GM23338 (cell line): ENCODE results near the gene NUP54. TPM values are rescaled to one million over a fixed set of nuclear protein-coding genes. Genes with fewer than 3 reads are reported as not detected.

ENCODE experiments used
- ATAC-seq: fragments of 200-7000 bp; cut with Tn5 transposase; 3 replicates; pipeline ENCODE4 v1.9.1; 2020
- DNase-seq: peaks from one replicate; pipeline ENCODE4 v3.0.0-alpha.2; 2015; ENCODE audit warnings: low spot score
- H2AFZ ChIP-seq: fragments of 200-600 bp; sonication (generic); 2 replicates; pipeline ENCODE4 v1.8.0; 2016; ENCODE audit warnings: antibody characterized with exemption, mild to moderate bottlenecking, moderate library complexity
- H3F3A ChIP-seq: fragments of 200-600 bp; sonication (generic); replicated peaks from 2 replicates; pipeline ENCODE4 v1.8.0; 2017; ENCODE audit warnings: antibody characterized with exemption, mixed run types, low read depth
- H3K27ac ChIP-seq: fragments of 200-600 bp; sonication (generic); 2 replicates; pipeline ENCODE4 v1.6.1; 2016; ENCODE audit warnings: low read depth
- H3K27me3 ChIP-seq: fragments of 200-600 bp; sonication (generic); 2 replicates; pipeline ENCODE4 v1.8.0; 2016; ENCODE audit warnings: mild to moderate bottlenecking, mixed run types, moderate library complexity; ENCODE audit not compliant: insufficient read depth
- H3K36me3 ChIP-seq: fragments of 200-600 bp; sonication (generic); 2 replicates; pipeline ENCODE4 v1.8.0; 2016; ENCODE audit warnings: mild to moderate bottlenecking; ENCODE audit not compliant: insufficient read depth
- H3K4me1 ChIP-seq: fragments of 200-600 bp; sonication (generic); 2 replicates; pipeline ENCODE4 v1.8.0; 2016; ENCODE audit warnings: mild to moderate bottlenecking, moderate library complexity; ENCODE audit not compliant: insufficient read depth
- H3K4me2 ChIP-seq: fragments of 200-600 bp; sonication (generic); 2 replicates; pipeline ENCODE4 v1.7.1; 2017; ENCODE audit warnings: mixed run types
- H3K4me3 ChIP-seq: fragments of 200-600 bp; sonication (generic); 2 replicates; pipeline ENCODE4 v1.6.1; 2016; ENCODE audit warnings: mixed run types
- H3K79me2 ChIP-seq: fragments of 200-600 bp; sonication (generic); replicated peaks from 2 replicates; pipeline ENCODE4 v1.8.0; 2017; ENCODE audit warnings: mild to moderate bottlenecking; ENCODE audit not compliant: insufficient read depth
- H3K9me2 ChIP-seq: fragments of 200-600 bp; sonication (generic); 2 replicates; pipeline ENCODE4 v1.8.0; 2017; ENCODE audit not compliant: insufficient read depth
- H4K20me1 ChIP-seq: fragments of 200-600 bp; sonication (generic); replicated peaks from 2 replicates; pipeline ENCODE4 v1.8.0; 2017; ENCODE audit warnings: mild to moderate bottlenecking; ENCODE audit not compliant: insufficient read depth
- H3K27ac Mint-ChIP-seq: 2 replicates; pipeline ENCODE4 v1.8.0; 2020; ENCODE audit warnings: inconsistent platforms, mild to moderate bottlenecking, moderate library complexity, mixed read lengths
- H3K27me3 Mint-ChIP-seq: 3 replicates; pipeline ENCODE4 v1.8.0; 2022; ENCODE audit warnings: low read depth, mild to moderate bottlenecking, moderate library complexity, mixed read lengths, inconsistent platforms; ENCODE audit not compliant: insufficient read depth, poor library complexity
- H3K36me3 Mint-ChIP-seq: 3 replicates; pipeline ENCODE4 v1.8.0; 2021; ENCODE audit warnings: low read depth, mild to moderate bottlenecking, inconsistent platforms, moderate library complexity, mixed read lengths
- H3K4me1 Mint-ChIP-seq: 3 replicates; pipeline ENCODE4 v1.8.0; 2020; ENCODE audit warnings: mild to moderate bottlenecking, inconsistent platforms, mixed read lengths
- H3K4me3 Mint-ChIP-seq: 3 replicates; pipeline ENCODE4 v1.8.0; 2021; ENCODE audit warnings: moderate library complexity, mild to moderate bottlenecking, inconsistent platforms, mixed read lengths
- H3K9me3 Mint-ChIP-seq: 3 replicates; pipeline ENCODE4 v1.8.0; 2020; ENCODE audit warnings: moderate library complexity, mild to moderate bottlenecking, inconsistent platforms, mixed read lengths
- CREB1 ChIP-seq: fragments of 250-450 bp; sonication (Bioruptor Pico); IDR thresholded peaks from 2 replicates; pipeline ENCODE4 v1.5.0; 2020; ENCODE audit warnings: low read depth, mild to moderate bottlenecking, moderate library complexity
- EZH2 ChIP-seq: fragments of 200-600 bp; sonication (generic); IDR thresholded peaks from one replicate; pipeline ENCODE4 v1.8.0; 2017; ENCODE audit warnings: antibody characterized with exemption, mild to moderate bottlenecking, low read depth; ENCODE audit not compliant: unreplicated experiment
- EZH2phosphoT487 ChIP-seq: fragments of 200-600 bp; sonication (generic); IDR thresholded peaks from one replicate; pipeline ENCODE4 v1.8.1; 2018; ENCODE audit warnings: antibody characterized with exemption; ENCODE audit not compliant: unreplicated experiment
- JUNB ChIP-seq: IDR thresholded peaks from one replicate; pipeline ENCODE4 v1.6.1; 2016; ENCODE audit warnings: antibody characterized with exemption; ENCODE audit not compliant: unreplicated experiment
- NANOG ChIP-seq: IDR thresholded peaks from 2 replicates; pipeline ENCODE4 v1.6.1; 2016; ENCODE audit warnings: antibody characterized with exemption, borderline replicate concordance
- POLR2AphosphoS5 ChIP-seq: IDR thresholded peaks from 2 replicates; pipeline ENCODE4 v1.6.1; 2016; ENCODE audit warnings: antibody characterized with exemption, low read depth
- STAT1 ChIP-seq: IDR thresholded peaks from one replicate; pipeline ENCODE4 v1.6.1; 2016; ENCODE audit warnings: antibody characterized with exemption; ENCODE audit not compliant: unreplicated experiment
- ZNF331 ChIP-seq: fragments of 250-450 bp; sonication (Bioruptor Pico); IDR thresholded peaks from 2 replicates; pipeline ENCODE4 v1.5.0; 2020; ENCODE audit warnings: low read depth, mild to moderate bottlenecking, moderate library complexity
- polyA plus RNA-seq: library from polyadenylated mRNA; unstranded; fragments of >200 nt; fragmentation: Nextera tagmentation; extraction: Ambion mirVana; gene quantifications from 2 replicates; pipeline ENCODE4 v1.2.1, GENCODE V29; 2016
- total RNA-seq: library from RNA; depleted of rRNA; stranded (reverse); fragments of >200 nt; shearing (Covaris generic); gene quantifications from 2 replicates; pipeline ENCODE4 v1.2.3, GENCODE V29; 2014
- TF ChIP-seq, protein P1 (sequence below), 2 experiments: fragments of 200-600 bp in 1 of 2; sonication (generic) in 1 of 2; conservative IDR thresholded peaks; 2 replicates each; pipeline versions ENCODE4 v1.5.1 to v1.6.1; 2016 to 2017; ENCODE audit warnings: antibody characterized with exemption in 2 of 2, low read depth in 2 of 2, mild to moderate bottlenecking in 2 of 2, moderate library complexity in 1 of 2
- TF ChIP-seq, protein P2 (sequence below): IDR thresholded peaks from one replicate; pipeline ENCODE4 v1.6.1; 2018; ENCODE audit warnings: antibody characterized with exemption; ENCODE audit not compliant: unreplicated experiment

The NUP54 gene
- total and polyA plus RNA-seq, 2 experiments from 2014 or later: 97.8 to 118 TPM

DNA sequence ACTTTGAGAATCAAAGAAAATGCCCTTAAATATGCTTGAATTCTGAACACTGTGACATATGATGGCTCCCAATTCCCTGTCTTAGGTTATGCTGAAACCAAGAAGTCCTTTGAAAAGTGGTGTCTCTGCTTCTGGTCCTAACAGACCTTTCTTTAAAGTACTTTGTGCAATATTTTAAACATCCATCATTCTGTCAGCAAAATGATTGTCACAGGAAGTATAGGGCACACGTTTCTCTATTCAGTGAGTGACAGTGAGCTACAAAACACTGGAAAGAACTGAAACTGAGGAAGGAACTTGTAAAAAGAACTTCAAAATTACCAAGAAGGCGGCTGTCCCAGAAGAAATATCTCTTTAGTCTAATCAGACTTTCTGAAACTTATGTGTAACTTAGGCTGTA, 12.2 kb upstream of the NUP54 start (continued):
- TF ChIP-seq JUNB: no peak
- no peak for TF ChIP-seq POLR2AphosphoS5
- no peak for TF ChIP-seq STAT1
- TF ChIP-seq NANOG: no peak
- no peak for TF ChIP-seq ZNF331 (CRISPR knock-in tag)
- TF ChIP-seq CREB1 (CRISPR knock-in tag): no peak
- TF ChIP-seq, protein P1, sequence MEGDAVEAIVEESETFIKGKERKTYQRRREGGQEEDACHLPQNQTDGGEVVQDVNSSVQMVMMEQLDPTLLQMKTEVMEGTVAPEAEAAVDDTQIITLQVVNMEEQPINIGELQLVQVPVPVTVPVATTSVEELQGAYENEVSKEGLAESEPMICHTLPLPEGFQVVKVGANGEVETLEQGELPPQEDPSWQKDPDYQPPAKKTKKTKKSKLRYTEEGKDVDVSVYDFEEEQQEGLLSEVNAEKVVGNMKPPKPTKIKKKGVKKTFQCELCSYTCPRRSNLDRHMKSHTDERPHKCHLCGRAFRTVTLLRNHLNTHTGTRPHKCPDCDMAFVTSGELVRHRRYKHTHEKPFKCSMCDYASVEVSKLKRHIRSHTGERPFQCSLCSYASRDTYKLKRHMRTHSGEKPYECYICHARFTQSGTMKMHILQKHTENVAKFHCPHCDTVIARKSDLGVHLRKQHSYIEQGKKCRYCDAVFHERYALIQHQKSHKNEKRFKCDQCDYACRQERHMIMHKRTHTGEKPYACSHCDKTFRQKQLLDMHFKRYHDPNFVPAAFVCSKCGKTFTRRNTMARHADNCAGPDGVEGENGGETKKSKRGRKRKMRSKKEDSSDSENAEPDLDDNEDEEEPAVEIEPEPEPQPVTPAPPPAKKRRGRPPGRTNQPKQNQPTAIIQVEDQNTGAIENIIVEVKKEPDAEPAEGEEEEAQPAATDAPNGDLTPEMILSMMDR (conservative IDR thresholded peaks at IDR 0.05; ENCODE audit: low read depth in 2 of 2): no peak

GRCh38 chr4:76156635-76157034, 8.4 kb upstream of the NUP54 start:
- Histone ChIP-seq H2AFZ (no peak overlapping the region), H3F3A (no peaks in the 10 kb centered on the region), H3K27me3 (no peaks in the 10 kb centered on the region), H3K4me2 (no peak overlapping the region), H3K9me2 (no peaks in the 10 kb centered on the region), H3K36me3 (no peaks in the 10 kb centered on the region; the same call in 1 of the 2 replicates), H3K4me1 (no peaks in the 10 kb centered on the region), H3K4me3 (no peak overlapping the region), H3K79me2 (no peaks in the 10 kb centered on the region), H3K27ac (no peak overlapping the region), H4K20me1 (no peaks in the 10 kb centered on the region)
- ATAC-seq (no peak), DNase-seq (no peak)
- Mint-ChIP-seq H3K36me3 (peaks cover 16% of the 10 kb centered on the region; the same call in 2 of the 3 replicates), H3K27ac (no peak overlapping the region), H3K9me3 (peaks cover 3% of the 10 kb centered on the region; the same call in 2 of the 3 replicates), H3K4me3 (no peak overlapping the region), H3K27me3 (peaks cover 3% of the 10 kb centered on the region), H3K4me1 (peaks cover 8% of the 10 kb centered on the region)
- TF ChIP-seq, protein P1 (conservative IDR thresholded peaks at IDR 0.05; ENCODE audit: low read depth in 2 of 2): no peak

GRCh38 chr4:76155979-76156378, 7.8 kb upstream of the NUP54 start:
- Mint-ChIP-seq H3K36me3 (peaks cover 9% of the 10 kb centered on the region; the same call in 1 of the 3 replicates), H3K4me1 (peaks cover 8% of the 10 kb centered on the region), H3K9me3 (peaks cover 3% of the 10 kb centered on the region; the same call in 2 of the 3 replicates), H3K4me3 (no peak overlapping the region), H3K27ac (no peak overlapping the region), H3K27me3 (peaks cover 3% of the 10 kb centered on the region)
- Histone ChIP-seq H4K20me1 (no peaks in the 10 kb centered on the region), H3K27ac (no peak overlapping the region), H2AFZ (no peak overlapping the region), H3K4me2 (no peak overlapping the region), H3K79me2 (no peaks in the 10 kb centered on the region), H3K4me1 (no peaks in the 10 kb centered on the region), H3K4me3 (no peak overlapping the region), H3K27me3 (no peaks in the 10 kb centered on the region), H3F3A (no peaks in the 10 kb centered on the region), H3K36me3 (no peaks in the 10 kb centered on the region; the same call in 1 of the 2 replicates), H3K9me2 (no peaks in the 10 kb centered on the region)
- ATAC-seq (no peak), DNase-seq (no peak)
- TF ChIP-seq EZH2phosphoT487 (no peak), JUNB (no peak), EZH2 (no peak), CREB1 (CRISPR knock-in tag) (no peak)
- TF ChIP-seq, protein P2, sequence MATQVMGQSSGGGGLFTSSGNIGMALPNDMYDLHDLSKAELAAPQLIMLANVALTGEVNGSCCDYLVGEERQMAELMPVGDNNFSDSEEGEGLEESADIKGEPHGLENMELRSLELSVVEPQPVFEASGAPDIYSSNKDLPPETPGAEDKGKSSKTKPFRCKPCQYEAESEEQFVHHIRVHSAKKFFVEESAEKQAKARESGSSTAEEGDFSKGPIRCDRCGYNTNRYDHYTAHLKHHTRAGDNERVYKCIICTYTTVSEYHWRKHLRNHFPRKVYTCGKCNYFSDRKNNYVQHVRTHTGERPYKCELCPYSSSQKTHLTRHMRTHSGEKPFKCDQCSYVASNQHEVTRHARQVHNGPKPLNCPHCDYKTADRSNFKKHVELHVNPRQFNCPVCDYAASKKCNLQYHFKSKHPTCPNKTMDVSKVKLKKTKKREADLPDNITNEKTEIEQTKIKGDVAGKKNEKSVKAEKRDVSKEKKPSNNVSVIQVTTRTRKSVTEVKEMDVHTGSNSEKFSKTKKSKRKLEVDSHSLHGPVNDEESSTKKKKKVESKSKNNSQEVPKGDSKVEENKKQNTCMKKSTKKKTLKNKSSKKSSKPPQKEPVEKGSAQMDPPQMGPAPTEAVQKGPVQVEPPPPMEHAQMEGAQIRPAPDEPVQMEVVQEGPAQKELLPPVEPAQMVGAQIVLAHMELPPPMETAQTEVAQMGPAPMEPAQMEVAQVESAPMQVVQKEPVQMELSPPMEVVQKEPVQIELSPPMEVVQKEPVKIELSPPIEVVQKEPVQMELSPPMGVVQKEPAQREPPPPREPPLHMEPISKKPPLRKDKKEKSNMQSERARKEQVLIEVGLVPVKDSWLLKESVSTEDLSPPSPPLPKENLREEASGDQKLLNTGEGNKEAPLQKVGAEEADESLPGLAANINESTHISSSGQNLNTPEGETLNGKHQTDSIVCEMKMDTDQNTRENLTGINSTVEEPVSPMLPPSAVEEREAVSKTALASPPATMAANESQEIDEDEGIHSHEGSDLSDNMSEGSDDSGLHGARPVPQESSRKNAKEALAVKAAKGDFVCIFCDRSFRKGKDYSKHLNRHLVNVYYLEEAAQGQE: no peak
